Head of caudate nucleus (tissue), 42 donors: ENCODE data around the gene TMEM186.
"Not testable (repeated sequence)": the region's sequence is repeated elsewhere in the genome, so short reads cannot be mapped to it uniquely, and the experiment has no call there.

Experiments
- DNase-seq, 42 donors: peaks; one replicate each; pipeline versions ENCODE4 v3.0.0 to v3.0.0-alpha.2; 2020 to 2021; ENCODE audit warnings: mixed read lengths in 7 of 42
- intact Hi-C: fragments of 100-400 bp; cut with DNase I; formaldehyde crosslinking; loops from one replicate; pipeline ENCODE4 v1.15.0; 2022

Gene TMEM186, protein sequence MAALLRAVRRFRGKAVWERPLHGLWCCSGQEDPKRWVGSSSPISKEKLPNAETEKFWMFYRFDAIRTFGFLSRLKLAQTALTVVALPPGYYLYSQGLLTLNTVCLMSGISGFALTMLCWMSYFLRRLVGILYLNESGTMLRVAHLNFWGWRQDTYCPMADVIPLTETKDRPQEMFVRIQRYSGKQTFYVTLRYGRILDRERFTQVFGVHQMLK

DNA sequence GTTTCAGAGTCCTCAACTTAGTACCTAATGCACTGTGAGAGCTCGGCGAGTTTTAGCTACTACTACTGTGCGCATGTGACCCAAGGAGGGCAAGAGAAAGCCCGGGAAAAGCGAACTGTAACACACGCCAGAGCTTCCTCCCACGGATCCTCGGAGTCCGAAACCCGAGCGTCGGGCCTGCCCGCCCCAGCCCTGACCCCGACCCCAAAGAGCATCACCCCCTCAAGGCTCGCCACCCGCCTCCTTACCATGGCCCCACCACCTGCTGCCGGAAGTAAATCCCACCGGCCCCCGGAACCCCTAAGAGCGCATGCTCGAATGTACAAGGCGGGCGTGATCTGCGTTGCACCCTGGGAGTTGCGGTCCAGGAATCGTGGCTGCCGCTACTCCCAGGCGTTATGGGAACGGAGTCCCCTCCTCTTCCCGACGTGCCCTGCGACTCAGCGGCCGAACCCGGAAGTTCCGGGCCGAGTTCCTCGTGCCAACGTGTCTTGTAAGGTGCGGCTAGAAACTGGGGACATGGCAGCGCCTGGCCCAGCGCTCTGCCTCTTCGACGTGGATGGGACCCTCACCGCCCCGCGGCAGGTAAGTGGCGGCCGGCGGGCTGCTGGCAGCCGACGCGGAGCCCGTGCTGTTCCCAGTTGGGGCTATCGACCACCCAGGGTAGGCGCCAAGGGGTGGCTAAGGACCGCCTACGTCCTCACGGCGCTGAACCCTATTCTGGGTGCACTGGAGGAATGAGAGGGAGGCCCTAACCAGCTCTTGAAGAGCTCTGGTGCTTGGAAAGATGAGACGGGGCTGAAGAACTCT, at the start of gene TMEM186, which contains the start of gene PMM2:
TMEM186 (minus strand) TSS at position 276 of the 810 bp plus-strand sequence; CDS start at position 251, 25 bp downstream.
PMM2 (plus strand) TSS at position 476 of the 810 bp plus-strand sequence; CDS start at position 520, 44 bp downstream.
- intact Hi-C loops: loop anchor here (5.0 kb wide), 3 partner anchors 70 to 120 kb away; partner anchors contain the start of genes CARHSP1 and LITAFD
- DNase-seq: peak; percentile 97 to 100 (median 99)

DNA sequence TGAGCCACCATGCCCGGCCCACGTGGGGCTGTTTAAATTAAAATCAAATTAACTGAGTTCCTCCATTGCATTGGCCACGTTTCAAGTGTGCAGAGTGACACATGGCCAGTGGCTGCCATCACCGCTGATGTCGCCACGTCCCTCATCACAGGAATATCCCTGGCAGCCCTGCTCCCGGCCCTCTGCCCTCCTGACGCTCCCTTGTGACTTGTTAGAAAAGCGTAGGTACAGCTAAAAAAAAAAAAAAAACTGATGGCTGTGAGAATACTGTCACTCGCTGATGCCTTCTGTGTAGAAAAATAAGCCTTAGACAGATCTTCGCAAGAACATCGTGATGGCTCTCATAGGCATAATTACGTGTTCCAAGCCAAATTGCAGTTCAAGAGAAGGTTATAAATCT, 49.7 kb upstream of the TMEM186 start:
- intact Hi-C loops: no loop called here
- DNase-seq: peak in 12 of 42 donors; percentile 27 to 71 (median 50)

- intact Hi-C loops: no loop called here
- DNase-seq: peak in 3 of 42 donors; percentile 15 to 31 (median 27)
Observed at GRCh38 chr16:8846401-8846932, 49.0 kb upstream of the TMEM186 start.

- intact Hi-C loops: no loop called here
- DNase-seq: peak in 4 of 42 donors; percentile 13 to 41 (median 19)
Observed at GRCh38 chr16:8845699-8846298, 48.4 kb upstream of the TMEM186 start.

- DNase-seq, intact Hi-C loops: not testable (repeated sequence)
Observed at GRCh38 chr16:8843296-8843695, 45.9 kb upstream of the TMEM186 start.

GRCh38 chr16:8842016-8842415, 44.6 kb upstream of the TMEM186 start:
- DNase-seq: not testable (repeated sequence)

GRCh38 chr16:8837594-8837993, 40.2 kb upstream of the TMEM186 start:
- intact Hi-C loops, DNase-seq: not testable (repeated sequence)

More at GRCh38 chr16:8842016-8842415, 44.6 kb upstream of the TMEM186 start:
- intact Hi-C loops: not testable (repeated sequence)

DNA sequence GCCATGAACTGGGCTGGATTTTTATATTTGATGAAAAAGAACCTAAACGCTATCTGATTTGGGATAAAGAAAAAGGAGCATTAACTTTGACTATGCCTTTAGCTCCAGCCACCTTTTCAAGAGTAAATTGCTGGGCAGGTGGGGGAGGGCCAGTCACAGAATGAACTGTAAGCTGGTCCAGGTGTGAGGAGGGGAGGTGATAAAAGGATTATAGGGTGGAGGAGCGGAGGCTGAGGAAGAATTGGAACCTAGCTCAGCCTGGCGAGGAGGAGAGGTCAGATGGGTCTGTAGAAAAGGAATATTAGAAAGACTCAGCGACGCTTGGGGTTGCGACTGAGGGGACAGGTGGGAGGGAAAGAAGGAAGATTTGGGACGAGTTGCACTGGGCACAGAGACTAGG, 39.4 kb upstream of the TMEM186 start:
- DNase-seq, intact Hi-C loops: not testable (repeated sequence)

GRCh38 chr16:8832717-8833105, 35.3 kb upstream of the TMEM186 start:
- DNase-seq: no peak
- intact Hi-C loops: no loop called here

GRCh38 chr16:8831871-8832716, 34.7 kb upstream of the TMEM186 start:
- intact Hi-C loops: no loop called here
- no peak for DNase-seq

DNA sequence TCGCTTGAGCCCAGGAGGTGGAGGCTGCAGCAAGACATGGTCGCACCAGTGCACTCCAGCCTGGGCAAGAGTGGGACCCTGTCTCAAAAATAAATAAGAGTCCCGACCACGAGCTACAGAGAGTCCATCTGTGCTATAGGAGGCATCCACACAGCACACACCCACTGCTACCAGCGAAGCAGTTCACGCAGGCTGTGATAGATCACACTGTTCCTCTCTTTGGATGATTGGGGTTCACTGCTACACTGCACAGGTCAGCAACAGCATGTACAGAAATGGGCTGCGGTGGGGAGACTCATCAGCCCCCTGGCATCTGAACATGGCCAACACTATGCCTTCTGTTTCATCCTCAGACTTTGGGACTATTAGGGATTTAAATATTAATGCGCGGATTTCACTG, 34.0 kb upstream of the TMEM186 start:
- intact Hi-C loops: no loop called here

DNA sequence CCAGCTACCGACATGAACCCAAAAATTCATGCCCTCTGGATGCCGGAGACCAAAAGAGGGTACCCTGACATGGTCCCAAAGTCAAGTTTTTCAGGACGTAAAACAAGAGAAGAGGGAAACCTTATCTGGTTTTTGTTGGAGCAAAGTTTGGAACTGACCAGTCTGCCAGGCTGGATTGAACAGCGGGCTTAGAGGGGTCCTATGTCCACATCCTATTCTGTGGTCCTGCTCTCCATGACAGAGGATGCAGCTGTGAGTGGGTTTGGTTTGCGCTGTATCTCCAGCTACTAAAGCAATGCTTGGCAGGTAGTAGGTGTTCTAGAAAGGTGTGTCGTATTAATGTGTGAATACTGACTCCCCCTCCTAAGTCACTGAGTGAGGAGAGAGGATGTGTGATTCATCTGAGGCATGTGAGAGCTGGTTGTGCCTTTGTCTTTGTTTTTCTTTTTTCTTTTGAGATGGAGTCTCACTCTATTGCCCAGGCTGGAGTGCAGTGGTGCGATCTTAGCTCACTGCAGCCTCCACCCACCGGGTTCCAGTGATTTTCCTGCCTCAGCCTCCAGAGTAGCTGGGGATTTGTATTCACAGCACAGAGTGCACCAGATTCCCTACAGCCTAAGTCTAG, 31.2 kb upstream of the TMEM186 start:
- peak in 15 of 42 donors; percentile 30 to 75 (median 55) for DNase-seq
- intact Hi-C loops: no loop called here

More for the DNA sequence above, 34.0 kb upstream of the TMEM186 start:
- DNase-seq: no peak

DNA sequence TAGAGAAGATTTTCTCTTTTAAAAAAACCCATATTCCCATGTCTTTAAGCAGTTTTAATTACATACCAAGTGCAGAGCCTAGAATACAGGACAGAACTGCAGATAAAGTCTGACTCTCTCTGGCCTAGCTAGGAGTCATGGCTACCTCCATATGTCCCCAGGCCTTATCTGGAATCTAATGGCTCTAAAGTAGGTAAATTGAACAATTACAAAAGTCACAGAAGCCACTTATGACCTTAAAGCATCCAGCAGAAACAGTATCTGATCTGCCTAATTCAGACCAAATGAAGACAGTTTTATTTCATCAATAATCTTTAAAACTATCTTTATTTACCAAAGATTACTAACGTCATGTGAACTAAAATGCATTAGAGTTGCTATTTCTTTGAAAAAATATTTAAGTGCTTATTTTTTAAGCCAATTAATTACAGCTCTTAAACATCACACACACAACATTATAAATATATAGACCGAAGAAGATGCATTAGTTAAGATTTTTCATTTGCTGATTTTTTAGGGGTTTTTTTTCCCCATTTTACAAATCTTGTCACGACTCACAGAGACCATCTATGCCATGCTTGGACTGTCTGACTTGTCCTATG, 28.9 kb upstream of the TMEM186 start:
- DNase-seq: no peak
- intact Hi-C loops: no loop called here

- no peak for DNase-seq
- intact Hi-C loops: no loop called here
Observed at GRCh38 chr16:8822403-8822802, 25.0 kb upstream of the TMEM186 start.

DNA sequence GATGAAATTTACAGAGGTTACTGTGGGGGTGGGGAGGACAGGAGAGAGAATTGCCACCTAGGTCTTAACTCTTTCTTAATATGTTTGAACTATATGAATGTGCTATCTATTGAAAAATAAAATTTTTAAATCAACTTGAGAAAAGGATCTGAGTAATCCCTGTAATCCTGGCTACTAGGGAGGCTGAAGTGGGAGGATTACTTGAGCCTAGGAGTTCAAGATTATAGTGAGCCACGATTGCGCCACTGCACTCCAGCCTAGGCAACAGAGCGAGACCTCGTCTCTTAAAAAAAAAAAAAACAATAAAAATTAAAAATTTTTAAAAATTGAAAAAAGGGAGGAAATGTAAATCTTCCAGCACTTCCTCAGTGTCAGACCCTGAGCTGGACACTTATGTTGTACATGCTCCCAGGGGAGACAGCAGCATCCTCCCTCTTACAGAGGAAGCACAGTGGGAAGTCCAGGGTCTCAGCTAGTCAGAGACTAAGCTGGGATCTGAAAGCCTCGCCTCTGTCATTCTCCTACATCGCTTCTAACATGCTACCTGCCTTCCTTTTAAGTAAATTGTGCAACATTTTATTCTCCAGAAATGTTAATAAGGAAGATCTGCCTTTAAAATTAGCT, 22.1 kb upstream of the TMEM186 start:
- peak in 1 of 42 donors; percentile 38 for DNase-seq
- intact Hi-C loops: no loop called here

DNA sequence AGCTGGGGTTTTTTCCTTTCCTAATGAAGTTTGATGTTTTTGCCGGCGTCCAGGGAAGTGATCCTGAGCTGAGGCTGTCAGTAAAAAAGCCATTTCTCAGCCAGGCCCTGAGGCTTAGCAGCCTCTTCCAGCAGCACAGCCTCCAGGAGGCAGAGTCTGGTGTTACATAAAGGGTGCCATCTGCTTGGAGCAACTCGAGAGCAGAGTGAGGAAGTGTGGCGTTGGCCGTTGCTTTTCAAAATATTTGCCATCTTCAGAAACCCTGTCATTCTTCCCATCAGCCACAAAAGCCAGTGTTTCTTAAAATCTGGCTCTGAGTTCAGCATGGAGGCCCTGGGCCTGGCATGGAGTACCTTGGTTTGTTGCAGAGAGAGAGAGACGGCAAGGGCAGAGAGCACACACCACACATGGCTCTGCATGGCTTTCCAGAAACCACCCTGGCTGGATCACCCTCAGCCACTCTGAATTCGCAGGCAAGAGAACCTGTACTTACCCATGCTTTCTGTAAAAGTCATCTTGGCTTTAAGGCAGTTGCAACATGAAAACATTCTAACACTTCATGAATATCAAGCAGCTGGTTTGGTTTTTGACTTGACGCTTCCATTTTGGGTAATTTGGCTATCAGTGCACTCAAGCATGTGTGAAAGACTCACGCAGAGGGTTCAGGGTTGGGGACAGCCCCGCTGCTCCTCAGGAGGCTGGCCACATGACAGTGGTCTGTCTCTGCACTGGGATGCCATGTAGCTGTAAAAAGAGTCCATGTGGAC, 21.2 kb upstream of the TMEM186 start:
- intact Hi-C loops: no loop called here
- DNase-seq: no peak
